Transverse colon (tissue), 4 donors: ENCODE measurements around the gene PROX1. TPM values are rescaled to one million over a fixed set of nuclear protein-coding genes. Genes with fewer than 3 reads are reported as not detected.

Source experiments
- DNase-seq: peaks from one replicate; pipeline ENCODE4 v3.0.0-alpha.2; 2019
- H3K27ac ChIP-seq, 4 donors: fragments of 200-600 bp; sonication (generic); 2 replicates each; pipeline ENCODE4 v1.5.1; 2016 to 2018; ENCODE audit warnings: inconsistent platforms in 4 of 4
- H3K27me3 ChIP-seq: fragments of 200-600 bp; sonication (generic); 2 replicates; pipeline ENCODE4 v1.5.1; 2017; ENCODE audit warnings: inconsistent platforms
- H3K36me3 ChIP-seq, 4 donors: fragments of 200-600 bp; sonication (generic); 2 replicates each; pipeline ENCODE4 v1.5.1; 2017 to 2019; ENCODE audit warnings: inconsistent platforms in 4 of 4
- H3K4me1 ChIP-seq, 4 donors: fragments of 200-600 bp; sonication (generic); 2 replicates each; pipeline ENCODE4 v1.5.1; 2017 to 2020; ENCODE audit warnings: inconsistent platforms in 4 of 4
- H3K4me3 ChIP-seq, 4 donors: fragments of 200-600 bp; sonication (generic); 1 replicate in 1 of 4; 2 replicates in 3 of 4; pipeline versions ENCODE4 v1.5.1 to v1.6.1; 2017 to 2019; ENCODE audit warnings: inconsistent platforms in 4 of 4
- H3K9me3 ChIP-seq, 2 donors: fragments of 200-600 bp; sonication (generic); 2 replicates each; pipeline ENCODE4 v1.5.1; 2017 to 2019; ENCODE audit warnings: inconsistent platforms in 2 of 2
- EP300 ChIP-seq: sonication (generic); formaldehyde crosslinking; IDR thresholded peaks from one replicate; pipeline ENCODE4 v1.6.1; 2017; ENCODE audit warnings: antibody characterized with exemption, low read depth
- POLR2A ChIP-seq: fragments of 450-650 bp; IDR thresholded peaks from one replicate; pipeline ENCODE4 v1.6.1; 2016; ENCODE audit warnings: antibody characterized with exemption, mild to moderate bottlenecking, moderate library complexity
- POLR2AphosphoS5 ChIP-seq, 3 donors: sonication (generic); formaldehyde crosslinking; IDR thresholded peaks; one replicate each; pipeline ENCODE4 v1.6.1; 2016; ENCODE audit warnings: antibody characterized with exemption in 3 of 3
- WGBS, 2 donors: methylation state at CpG; one replicate each; pipeline ENCODE4 v1.1.5; 2018; ENCODE audit warnings: low coverage in 1 of 2; 5-methylcytosine and 5-hydroxymethylcytosine counted together
- in situ Hi-C, 4 donors: fragments of 200-750 bp; cut with MboI; loops; one replicate each; pipeline versions ENCODE4 v1.15.0 to v1.15.1; 2017; ENCODE audit warnings: low sequenced_read_pairs in 3 of 4, low pct_ligation_motif_present in 1 of 4, low pct_unique_long_range_greater_than_20kb in 1 of 4
- intact Hi-C: fragments of 100-400 bp; cut with DNase I; formaldehyde crosslinking; loops from one replicate; pipeline ENCODE4 v1.15.1; 2023; ENCODE audit warnings: low total_unique reads
- total RNA-seq, 4 donors: library from RNA; depleted of rRNA; stranded (reverse); fragments of >200 nt; gene quantifications; one replicate each; pipeline ENCODE4 v1.1.0, GENCODE V29; 2016
- TF ChIP-seq, protein P1 (sequence below), 5 experiments: fragments of 200-600 bp in 3 of 5; fragments of 450-650 bp in 2 of 5; sonication (generic) in 3 of 5; IDR thresholded peaks; 1 replicate in 2 of 5; 2 replicates in 3 of 5; pipeline ENCODE4 v1.5.1; 2016 to 2017; ENCODE audit warnings: antibody characterized with exemption in 5 of 5, inconsistent platforms in 3 of 5, mild to moderate bottlenecking in 2 of 5, moderate library complexity in 1 of 5

The PROX1 gene
- total RNA-seq, 4 donors from 2014 or later, result 3.4 to 16.1 (median 8.0) TPM

DNA sequence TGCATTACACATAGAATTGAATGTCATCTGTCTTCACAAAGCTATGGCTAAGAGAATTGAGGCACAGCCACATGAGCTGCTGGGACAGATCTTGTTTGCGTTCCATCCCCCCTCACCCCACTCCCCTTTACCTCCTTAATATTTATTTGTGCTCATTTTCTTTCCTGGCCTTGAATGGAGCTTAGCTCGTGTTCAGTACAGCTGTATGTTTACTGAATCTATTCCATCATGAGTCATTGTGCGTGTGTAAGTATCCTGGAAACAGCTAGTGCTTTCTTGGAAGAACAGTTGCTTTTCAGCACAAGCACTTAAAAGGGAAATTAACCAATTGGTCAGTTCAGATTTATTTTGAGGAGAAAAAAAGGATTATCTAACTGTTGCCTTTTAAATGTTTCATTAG, 14.7 kb downstream of the PROX1 start:
- intact Hi-C loops (no loop called here), in situ Hi-C loops (no loop called here)
- DNase-seq, result no peak
- 14 to 23% methylated on average over 3 of the region's 3 CpGs for WGBS, 2 donors
- H3K9me3 ChIP-seq, result no peaks in the 10 kb centered on the region
- peaks cover 0 to 10% (median 4%) of the 10 kb centered on the region in 4 donors for H3K4me1 ChIP-seq
- H3K27me3 ChIP-seq, result no peaks in the 10 kb centered on the region
- H3K4me3 ChIP-seq, result no peak overlapping the region
- H3K27ac ChIP-seq, result no peak overlapping the region
- TF ChIP-seq, protein P1, sequence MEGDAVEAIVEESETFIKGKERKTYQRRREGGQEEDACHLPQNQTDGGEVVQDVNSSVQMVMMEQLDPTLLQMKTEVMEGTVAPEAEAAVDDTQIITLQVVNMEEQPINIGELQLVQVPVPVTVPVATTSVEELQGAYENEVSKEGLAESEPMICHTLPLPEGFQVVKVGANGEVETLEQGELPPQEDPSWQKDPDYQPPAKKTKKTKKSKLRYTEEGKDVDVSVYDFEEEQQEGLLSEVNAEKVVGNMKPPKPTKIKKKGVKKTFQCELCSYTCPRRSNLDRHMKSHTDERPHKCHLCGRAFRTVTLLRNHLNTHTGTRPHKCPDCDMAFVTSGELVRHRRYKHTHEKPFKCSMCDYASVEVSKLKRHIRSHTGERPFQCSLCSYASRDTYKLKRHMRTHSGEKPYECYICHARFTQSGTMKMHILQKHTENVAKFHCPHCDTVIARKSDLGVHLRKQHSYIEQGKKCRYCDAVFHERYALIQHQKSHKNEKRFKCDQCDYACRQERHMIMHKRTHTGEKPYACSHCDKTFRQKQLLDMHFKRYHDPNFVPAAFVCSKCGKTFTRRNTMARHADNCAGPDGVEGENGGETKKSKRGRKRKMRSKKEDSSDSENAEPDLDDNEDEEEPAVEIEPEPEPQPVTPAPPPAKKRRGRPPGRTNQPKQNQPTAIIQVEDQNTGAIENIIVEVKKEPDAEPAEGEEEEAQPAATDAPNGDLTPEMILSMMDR (IDR thresholded peaks at IDR 0.05), result no peak
- TF ChIP-seq POLR2AphosphoS5 (IDR thresholded peaks at IDR 0.05), result peak in 2 of 3 donors; percentile 26 to 38
- H3K36me3 ChIP-seq, result no peaks in the 10 kb centered on the region

DNA sequence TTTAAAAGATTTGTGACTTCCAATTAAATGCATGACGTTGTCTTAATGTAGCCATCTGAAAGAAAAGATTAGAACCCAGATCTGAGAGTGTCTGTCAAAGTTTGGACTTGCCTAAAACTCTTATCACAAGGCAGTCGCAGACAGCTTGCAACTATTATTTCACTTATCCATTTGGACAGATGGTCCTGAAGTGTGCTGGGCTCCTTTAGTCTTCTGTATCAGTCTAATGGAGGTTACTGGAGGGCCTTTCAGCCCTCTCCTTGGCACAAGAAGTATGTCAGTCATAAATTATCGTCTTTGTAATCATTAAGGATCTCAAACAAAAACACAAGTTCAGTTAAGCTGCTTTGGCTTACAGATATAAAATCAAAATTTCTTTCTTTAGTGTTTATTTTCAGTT, 15.5 kb downstream of the PROX1 start:
- TF ChIP-seq, protein P1 (IDR thresholded peaks at IDR 0.05), result no peak
- TF ChIP-seq POLR2A (no peak), EP300 (no peak)
- WGBS, 2 donors, result 41 to 70% methylated on average over 3 of the region's 3 CpGs

DNA sequence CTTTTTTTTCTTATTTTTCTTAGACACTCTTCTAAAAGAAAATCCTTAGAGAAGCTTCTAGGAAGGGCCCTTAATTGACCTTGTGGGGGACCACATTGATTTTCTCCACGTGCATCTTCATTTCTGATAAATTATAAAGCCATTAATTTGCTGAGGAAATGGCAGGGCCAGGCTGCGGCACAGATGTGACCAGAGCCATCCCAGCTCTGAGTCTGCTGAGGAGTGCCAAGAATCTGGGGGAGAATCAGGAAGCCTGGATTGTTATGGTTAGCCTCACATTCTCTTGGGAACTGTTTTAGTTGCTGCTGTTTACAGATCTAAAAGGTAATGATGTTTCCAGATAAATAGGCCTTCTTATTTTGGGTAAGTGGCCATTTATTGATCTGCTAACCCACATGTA, 16.2 kb downstream of the PROX1 start:
- Histone ChIP-seq H3K27ac (no peak overlapping the region), H3K4me1 (peaks cover 0 to 10% (median 4%) of the 10 kb centered on the region in 4 donors), H3K9me3 (no peaks in the 10 kb centered on the region), H3K36me3 (no peaks in the 10 kb centered on the region), H3K27me3 (no peaks in the 10 kb centered on the region), H3K4me3 (no peak overlapping the region)
- no peak for TF ChIP-seq POLR2AphosphoS5 (IDR thresholded peaks at IDR 0.05)
- TF ChIP-seq, protein P1 (IDR thresholded peaks at IDR 0.05), result no peak
- in situ Hi-C loops, result no loop called here
- DNase-seq, result no peak
- WGBS, 2 donors, result 49 to 83% methylated on average over 1 to 2 of the region's 2 CpGs
- intact Hi-C loops, result no loop called here

More for the DNA sequence above, 15.5 kb downstream of the PROX1 start:
- Histone ChIP-seq H3K4me1 (peaks cover 0 to 10% (median 4%) of the 10 kb centered on the region in 4 donors), H3K27me3 (no peaks in the 10 kb centered on the region), H3K4me3 (no peak overlapping the region), H3K9me3 (no peaks in the 10 kb centered on the region), H3K36me3 (no peaks in the 10 kb centered on the region), H3K27ac (no peak overlapping the region)
- no peak for DNase-seq
- in situ Hi-C loops, result no loop called here
- intact Hi-C loops, result no loop called here

DNA sequence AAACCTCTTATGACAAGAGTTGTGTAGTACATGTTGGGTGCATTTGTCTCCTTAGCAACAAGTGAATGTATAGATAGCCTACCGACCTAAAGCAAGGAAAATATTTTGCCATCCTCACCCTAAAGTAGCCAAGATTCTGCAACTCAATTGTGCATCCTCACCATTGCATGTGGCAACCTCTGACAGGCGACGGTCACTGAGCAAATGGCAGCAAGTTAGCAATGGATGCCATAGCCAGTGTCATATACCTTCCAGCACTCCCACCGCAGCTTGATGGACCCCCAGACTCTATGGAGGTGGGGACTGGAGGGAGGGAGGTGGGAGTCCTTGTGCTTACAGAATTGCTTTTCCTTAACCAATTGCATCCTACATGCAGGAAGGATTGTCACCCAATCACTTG, 17.0 kb downstream of the PROX1 start:
- in situ Hi-C loops, result no loop called here
- intact Hi-C loops, result no loop called here
- no peak overlapping the region for H3K4me3 ChIP-seq
- H3K36me3 ChIP-seq, result no peaks in the 10 kb centered on the region
- no peak overlapping the region for H3K27ac ChIP-seq
- DNase-seq, result no peak
- peaks cover 0 to 10% (median 4%) of the 10 kb centered on the region in 4 donors for H3K4me1 ChIP-seq
- H3K9me3 ChIP-seq, result no peaks in the 10 kb centered on the region
- TF ChIP-seq POLR2AphosphoS5 (IDR thresholded peaks at IDR 0.05) (no peak), POLR2A (no peak), EP300 (no peak)
- TF ChIP-seq, protein P1 (IDR thresholded peaks at IDR 0.05), result no peak
- no peaks in the 10 kb centered on the region for H3K27me3 ChIP-seq
- WGBS, 2 donors, result 82 to 84% methylated on average over 2 to 4 of the region's 4 CpGs
